Measurements from ENCODE around the gene CPEB3. TPM values are rescaled to one million over a fixed set of nuclear protein-coding genes. Genes with fewer than 3 reads are reported as not detected.

Gene CPEB3
- total RNA-seq, 2 donors from 2014 or later, result 3.2 to 3.7 TPM

GRCh38 chr10:92080244-92080643, 210.6 kb downstream of the CPEB3 start:
- peaks cover 3% of the 10 kb centered on the region for H3K4me1 Mint-ChIP-seq
- no peak overlapping the region for H3K4me3 Mint-ChIP-seq
- H3K27ac Mint-ChIP-seq, result peak overlapping the region; percentile 37
- no peaks in the 10 kb centered on the region for H3K9me3 ChIP-seq (ENCODE audit: control insufficient read depth, low read length, poor library complexity, severe bottlenecking)
- H3K36me3 Mint-ChIP-seq (ENCODE audit: low read depth), result peaks cover 7% of the 10 kb centered on the region
- no peaks in the 10 kb centered on the region for H3K27me3 Mint-ChIP-seq
- DNase-seq, result no peak
- no peak for ATAC-seq

DNA sequence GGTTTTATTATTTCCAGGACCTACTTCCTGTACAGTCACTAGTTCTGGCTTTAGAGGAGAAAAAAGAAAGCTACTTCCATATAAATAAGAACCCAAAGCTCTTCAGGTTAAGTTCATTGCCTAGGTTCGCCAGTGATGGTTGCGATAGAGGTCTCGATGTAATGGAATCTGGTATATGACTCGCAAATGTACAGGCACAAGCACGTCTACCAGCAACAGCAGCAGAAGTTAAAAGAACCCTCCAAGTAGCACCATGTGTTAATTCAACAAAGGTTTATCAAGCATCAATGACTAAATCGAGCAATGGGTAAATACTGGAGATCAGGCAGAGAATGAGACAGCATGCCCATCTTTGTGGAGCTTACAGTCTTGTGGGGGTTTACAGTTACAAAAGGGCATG, 211.9 kb downstream of the CPEB3 start:
- Mint-ChIP-seq H3K4me1 (peaks cover 7% of the 10 kb centered on the region), H3K27me3 (no peaks in the 10 kb centered on the region), H3K27ac (no peak overlapping the region), H3K4me3 (no peak overlapping the region), H3K36me3 (ENCODE audit: low read depth) (peaks cover 7% of the 10 kb centered on the region)
- H3K9me3 ChIP-seq (ENCODE audit: control insufficient read depth, low read length, poor library complexity, severe bottlenecking), result no peaks in the 10 kb centered on the region
- DNase-seq (no peak), ATAC-seq (no peak)

DNA sequence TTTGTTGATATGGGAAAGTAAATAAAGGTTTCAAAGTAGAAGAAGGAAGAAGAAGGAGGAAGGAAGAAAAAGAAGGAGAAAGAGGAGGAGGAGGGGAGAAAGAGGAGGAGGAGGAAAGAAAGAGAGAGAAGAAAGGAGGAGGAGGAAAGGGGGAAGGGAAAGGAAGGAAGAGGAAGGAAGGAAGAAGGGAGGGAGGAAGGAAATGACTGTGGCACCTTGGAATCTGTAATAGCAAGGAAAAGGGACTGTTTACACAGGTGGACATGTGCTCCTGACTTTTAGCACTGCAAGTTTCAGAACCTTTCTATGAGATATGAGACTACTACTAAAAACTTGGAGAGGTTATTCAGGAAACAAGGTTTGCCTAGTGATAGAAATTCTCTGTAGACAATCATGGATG, 214.2 kb downstream of the CPEB3 start:
- ATAC-seq, result no peak

DNA sequence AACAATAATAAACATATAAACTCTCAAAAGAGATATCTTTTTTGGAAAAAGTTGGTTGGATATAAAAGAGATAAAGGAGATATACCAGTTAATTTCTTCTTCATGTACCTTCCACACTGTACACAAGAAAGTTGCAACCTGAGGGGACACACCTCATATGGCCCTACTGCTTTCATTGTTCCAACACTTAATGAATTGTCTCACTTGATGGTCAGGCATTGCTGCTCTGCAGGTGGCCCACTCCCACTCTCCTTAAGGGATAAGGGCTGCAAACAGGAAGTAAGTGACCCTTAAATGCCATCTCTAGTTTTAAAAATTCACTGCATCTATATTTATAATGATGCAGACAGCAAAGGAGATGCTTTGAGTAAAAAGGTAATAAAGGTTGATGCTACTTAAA, 215.0 kb downstream of the CPEB3 start:
- Mint-ChIP-seq H3K27me3 (no peaks in the 10 kb centered on the region), H3K4me1 (peaks cover 7% of the 10 kb centered on the region), H3K4me3 (no peak overlapping the region), H3K36me3 (ENCODE audit: low read depth) (peaks cover 7% of the 10 kb centered on the region), H3K27ac (no peak overlapping the region)
- no peak for ATAC-seq
- DNase-seq, result no peak
- H3K9me3 ChIP-seq (ENCODE audit: control insufficient read depth, low read length, poor library complexity, severe bottlenecking), result no peaks in the 10 kb centered on the region

More for the DNA sequence above, 214.2 kb downstream of the CPEB3 start:
- no peak for DNase-seq
- Mint-ChIP-seq H3K27ac (no peak overlapping the region), H3K4me3 (no peak overlapping the region), H3K36me3 (ENCODE audit: low read depth) (peaks cover 7% of the 10 kb centered on the region), H3K4me1 (peaks cover 7% of the 10 kb centered on the region), H3K27me3 (no peaks in the 10 kb centered on the region)
- no peaks in the 10 kb centered on the region for H3K9me3 ChIP-seq (ENCODE audit: control insufficient read depth, low read length, poor library complexity, severe bottlenecking)

GRCh38 chr10:92074126-92074887, 216.6 kb downstream of the CPEB3 start:
- Mint-ChIP-seq H3K27ac (no peak overlapping the region), H3K27me3 (no peaks in the 10 kb centered on the region), H3K4me3 (no peak overlapping the region), H3K4me1 (peaks cover 7% of the 10 kb centered on the region), H3K36me3 (ENCODE audit: low read depth) (peaks cover 4% of the 10 kb centered on the region)
- ATAC-seq (no peak), DNase-seq (no peak)
- H3K9me3 ChIP-seq (ENCODE audit: control insufficient read depth, low read length, poor library complexity, severe bottlenecking), result no peaks in the 10 kb centered on the region

DNA sequence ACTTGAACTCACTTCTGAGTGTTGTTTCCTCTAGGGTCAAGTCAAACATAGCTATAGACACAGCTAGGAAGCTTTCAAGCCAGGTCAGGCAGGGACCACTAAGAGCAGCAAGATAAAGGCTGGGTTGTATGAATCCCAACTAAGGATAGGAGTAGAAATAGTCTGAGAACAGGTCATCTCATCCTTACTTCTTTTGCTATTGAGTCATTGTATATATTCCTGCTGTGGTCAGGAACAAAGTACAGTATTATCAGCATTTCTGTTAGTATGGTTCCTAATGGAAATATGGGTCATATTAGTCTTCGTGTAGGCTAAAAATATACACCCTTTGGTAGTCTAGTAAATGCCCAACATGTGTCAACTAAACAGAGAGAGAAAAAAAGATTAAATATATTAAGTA, 222.0 kb downstream of the CPEB3 start:
- DNase-seq (no peak), ATAC-seq (no peak)
- Mint-ChIP-seq H3K27ac (no peak overlapping the region), H3K4me1 (peaks cover under 1% of the 10 kb centered on the region), H3K36me3 (ENCODE audit: low read depth) (no peaks in the 10 kb centered on the region), H3K27me3 (no peaks in the 10 kb centered on the region), H3K4me3 (no peak overlapping the region)
- no peaks in the 10 kb centered on the region for H3K9me3 ChIP-seq (ENCODE audit: control insufficient read depth, low read length, poor library complexity, severe bottlenecking)

DNA sequence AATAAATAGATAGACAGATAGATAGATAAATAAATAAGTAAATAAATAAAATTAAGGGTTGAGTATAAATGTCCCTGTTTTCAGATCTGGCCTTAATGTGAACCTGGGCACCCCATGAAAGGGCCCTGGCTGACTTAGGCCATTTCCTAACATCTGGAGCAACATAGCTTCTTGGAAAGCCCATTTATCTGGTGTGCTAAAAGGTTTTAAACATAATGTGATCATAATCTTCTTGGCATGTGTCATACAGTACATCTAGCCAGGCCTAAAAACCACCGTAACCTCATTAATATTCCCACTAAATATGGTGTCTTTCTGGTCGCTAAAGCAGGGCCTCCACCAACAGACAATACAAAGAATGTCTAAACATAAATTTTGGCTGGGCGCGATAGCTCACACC, 224.5 kb downstream of the CPEB3 start:
- Mint-ChIP-seq H3K27me3 (no peaks in the 10 kb centered on the region), H3K27ac (no peak overlapping the region), H3K4me3 (no peak overlapping the region), H3K4me1 (peaks cover 3% of the 10 kb centered on the region), H3K36me3 (ENCODE audit: low read depth) (peaks cover 1% of the 10 kb centered on the region)
- DNase-seq (no peak), ATAC-seq (no peak)
- H3K9me3 ChIP-seq (ENCODE audit: control insufficient read depth, low read length, poor library complexity, severe bottlenecking), result no peaks in the 10 kb centered on the region

- Mint-ChIP-seq H3K36me3 (ENCODE audit: low read depth) (peaks cover 2% of the 10 kb centered on the region), H3K4me1 (peaks cover 3% of the 10 kb centered on the region), H3K27ac (no peak overlapping the region), H3K4me3 (no peak overlapping the region), H3K27me3 (no peaks in the 10 kb centered on the region)
- DNase-seq, result no peak
- no peaks in the 10 kb centered on the region for H3K9me3 ChIP-seq (ENCODE audit: control insufficient read depth, low read length, poor library complexity, severe bottlenecking)
- ATAC-seq, result no peak
These were observed 226.4 kb downstream of the CPEB3 start for GRCh38 chr10:92064506-92064905.

GRCh38 chr10:92062273-92062672, 228.6 kb downstream of the CPEB3 start:
- H3K27me3 Mint-ChIP-seq, result no peaks in the 10 kb centered on the region

DNA sequence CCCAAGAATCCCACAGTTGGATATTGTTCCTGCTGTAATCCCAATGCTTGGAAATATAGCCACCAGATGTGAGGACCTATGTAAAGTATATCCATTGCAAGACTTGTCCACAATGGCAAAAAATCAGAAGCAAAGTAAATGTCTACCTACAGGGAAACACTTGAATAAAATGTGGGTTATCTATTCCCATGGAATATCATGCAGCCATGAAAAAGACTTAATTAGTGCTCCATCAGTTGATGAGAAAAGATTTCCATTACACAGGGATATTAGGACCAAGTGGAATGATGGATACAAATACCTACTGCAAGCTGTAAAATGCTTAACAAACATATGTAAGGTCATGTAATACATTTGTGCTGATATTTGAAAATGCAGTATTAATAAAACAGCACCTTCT, 236.1 kb downstream of the CPEB3 start:
- ATAC-seq (no peak), DNase-seq (no peak)
- Mint-ChIP-seq H3K27me3 (no peaks in the 10 kb centered on the region), H3K4me1 (peaks cover 8% of the 10 kb centered on the region), H3K36me3 (ENCODE audit: low read depth) (no peaks in the 10 kb centered on the region), H3K4me3 (no peak overlapping the region), H3K27ac (no peak overlapping the region)
- H3K9me3 ChIP-seq (ENCODE audit: control insufficient read depth, low read length, poor library complexity, severe bottlenecking), result no peaks in the 10 kb centered on the region

More at GRCh38 chr10:92062273-92062672, 228.6 kb downstream of the CPEB3 start:
- no peak for DNase-seq
- Mint-ChIP-seq H3K4me1 (peaks cover 3% of the 10 kb centered on the region), H3K27ac (no peak overlapping the region), H3K4me3 (no peak overlapping the region), H3K36me3 (ENCODE audit: low read depth) (peaks cover 2% of the 10 kb centered on the region)
- no peak for ATAC-seq
- H3K9me3 ChIP-seq (ENCODE audit: control insufficient read depth, low read length, poor library complexity, severe bottlenecking), result no peaks in the 10 kb centered on the region

DNA sequence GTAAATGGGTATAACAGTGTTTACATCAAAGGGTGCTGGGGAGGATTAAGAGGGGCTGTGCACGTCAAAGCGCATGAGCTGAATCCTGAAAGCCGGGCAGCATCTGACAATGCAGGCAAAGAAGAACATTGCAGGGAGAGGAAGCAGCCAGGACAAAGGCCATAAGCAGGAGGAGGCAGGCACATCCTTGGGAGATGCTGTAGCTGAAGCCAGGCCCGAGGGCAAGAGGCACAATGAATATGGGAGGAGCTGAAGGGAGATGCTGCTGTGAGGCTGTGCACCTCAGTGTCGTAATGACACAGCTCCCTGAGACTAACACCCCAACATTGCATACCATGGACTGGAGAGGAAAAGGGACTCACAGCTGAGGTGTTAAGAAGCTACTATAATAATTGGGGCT, 238.1 kb downstream of the CPEB3 start:
- ATAC-seq (no peak), DNase-seq (no peak)
- H3K9me3 ChIP-seq (ENCODE audit: control insufficient read depth, low read length, poor library complexity, severe bottlenecking), result no peaks in the 10 kb centered on the region
- no peaks in the 10 kb centered on the region for H3K27me3 Mint-ChIP-seq
- peaks cover 16% of the 10 kb centered on the region for H3K4me1 Mint-ChIP-seq
- H3K4me3 Mint-ChIP-seq, result no peak overlapping the region
- H3K36me3 Mint-ChIP-seq (ENCODE audit: low read depth), result no peaks in the 10 kb centered on the region
- H3K27ac Mint-ChIP-seq, result no peak overlapping the region

DNA sequence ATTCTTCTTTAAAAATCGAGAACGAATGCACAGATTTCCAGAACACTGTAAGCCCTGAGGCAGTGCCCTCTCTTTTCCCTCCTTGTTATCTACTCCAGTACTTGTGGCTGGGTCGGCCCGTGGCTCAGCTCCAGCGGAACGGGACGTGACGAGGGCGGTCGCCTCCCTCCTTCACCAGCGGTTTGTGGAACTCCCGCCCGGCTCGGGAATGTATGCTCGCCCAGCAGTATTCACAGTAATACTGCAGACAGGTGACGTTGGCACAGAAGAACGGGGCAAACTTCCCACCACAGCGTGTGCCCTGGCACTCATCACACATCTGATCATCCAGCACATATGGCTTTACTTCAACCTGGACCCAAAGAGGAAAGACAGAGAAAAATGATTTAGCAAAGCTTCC, 238.8 kb downstream of the CPEB3 start:
- no peaks in the 10 kb centered on the region for H3K9me3 ChIP-seq (ENCODE audit: control insufficient read depth, low read length, poor library complexity, severe bottlenecking)
- H3K27me3 Mint-ChIP-seq, result no peaks in the 10 kb centered on the region
- ATAC-seq (no peak), DNase-seq (no peak)
- no peak overlapping the region for H3K4me3 Mint-ChIP-seq
- peaks cover 18% of the 10 kb centered on the region for H3K4me1 Mint-ChIP-seq
- no peak overlapping the region for H3K27ac Mint-ChIP-seq
- H3K36me3 Mint-ChIP-seq (ENCODE audit: low read depth), result no peaks in the 10 kb centered on the region

GRCh38 chr10:92047215-92047614, 243.7 kb downstream of the CPEB3 start:
- H3K4me1 Mint-ChIP-seq, result peaks cover 14% of the 10 kb centered on the region
- DNase-seq (no peak), ATAC-seq (no peak)
- no peaks in the 10 kb centered on the region for H3K27me3 Mint-ChIP-seq
- no peaks in the 10 kb centered on the region for H3K9me3 ChIP-seq (ENCODE audit: control insufficient read depth, low read length, poor library complexity, severe bottlenecking)
- H3K27ac Mint-ChIP-seq, result peak overlapping the region; percentile 72
- H3K36me3 Mint-ChIP-seq (ENCODE audit: low read depth), result no peaks in the 10 kb centered on the region
- no peak overlapping the region for H3K4me3 Mint-ChIP-seq

- DNase-seq, result no peak
- H3K4me3 Mint-ChIP-seq, result no peak overlapping the region
These were observed 245.2 kb downstream of the CPEB3 start for GRCh38 chr10:92045641-92046106.

More at GRCh38 chr10:92045641-92046106, 245.2 kb downstream of the CPEB3 start:
- ATAC-seq, result no peak
- Mint-ChIP-seq H3K4me1 (peaks cover 14% of the 10 kb centered on the region), H3K36me3 (ENCODE audit: low read depth) (no peaks in the 10 kb centered on the region), H3K27me3 (no peaks in the 10 kb centered on the region), H3K27ac (no peak overlapping the region)
- H3K9me3 ChIP-seq (ENCODE audit: control insufficient read depth, low read length, poor library complexity, severe bottlenecking), result no peaks in the 10 kb centered on the region
